SHP77 treated with DMSO at 0.1 percent for 48 hours (cell line): ENCODE data around the gene WDR19.
"Not testable (repeated sequence)": the region's sequence is repeated elsewhere in the genome, so short reads cannot be mapped to it uniquely, and the experiment has no call there.

ENCODE experiments used
- DNase-seq: peaks from one replicate; lab custom pipeline; 2025; lab: John Stamatoyannopoulos, UW

The WDR19 gene

GRCh38 chr4:39233114-39233513 lies 50.8 kb downstream of the WDR19 start:
- no peak for DNase-seq

DNA sequence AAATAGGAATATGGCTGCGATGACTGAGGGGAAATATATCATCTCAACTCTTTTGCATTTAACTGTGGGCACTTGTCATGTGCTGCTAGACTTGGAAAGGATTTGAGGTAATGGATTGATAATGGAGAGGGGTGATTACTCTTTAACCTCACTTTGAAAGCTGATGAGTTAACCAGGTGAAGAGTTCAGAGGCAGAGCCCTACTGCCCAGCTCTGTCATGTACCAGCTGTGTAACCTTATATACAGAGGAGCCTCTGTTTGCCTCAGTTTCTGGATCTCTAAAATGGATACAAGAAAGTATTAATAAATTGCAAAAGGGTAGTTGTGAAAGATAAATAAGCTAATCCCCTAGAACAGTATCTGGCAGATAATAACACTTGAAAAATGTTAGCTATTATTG lies 51.5 kb downstream of the WDR19 start:
- no peak for DNase-seq

DNA sequence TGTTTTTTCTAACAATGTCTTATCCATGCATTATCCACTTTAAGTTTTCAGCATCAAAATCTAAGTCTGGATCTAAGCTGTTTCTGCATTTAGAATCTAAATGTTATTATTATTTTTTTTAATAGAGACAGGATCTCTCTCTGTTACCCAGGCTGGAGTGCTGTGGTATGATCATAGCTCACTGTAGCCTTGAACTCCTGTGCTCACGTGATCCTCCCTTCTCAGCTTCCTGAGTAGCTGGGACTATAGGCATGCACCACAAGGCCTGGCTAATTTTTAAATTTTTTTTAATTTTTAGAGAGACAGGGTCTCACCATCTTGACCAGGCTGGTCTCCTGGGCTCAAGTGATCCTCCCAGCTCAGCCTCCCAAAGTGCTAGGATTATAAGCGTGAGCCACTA lies 52.7 kb downstream of the WDR19 start:
- DNase-seq, result no peak

GRCh38 chr4:39235696-39236095 lies 53.4 kb downstream of the WDR19 start:
- DNase-seq, result no peak

DNA sequence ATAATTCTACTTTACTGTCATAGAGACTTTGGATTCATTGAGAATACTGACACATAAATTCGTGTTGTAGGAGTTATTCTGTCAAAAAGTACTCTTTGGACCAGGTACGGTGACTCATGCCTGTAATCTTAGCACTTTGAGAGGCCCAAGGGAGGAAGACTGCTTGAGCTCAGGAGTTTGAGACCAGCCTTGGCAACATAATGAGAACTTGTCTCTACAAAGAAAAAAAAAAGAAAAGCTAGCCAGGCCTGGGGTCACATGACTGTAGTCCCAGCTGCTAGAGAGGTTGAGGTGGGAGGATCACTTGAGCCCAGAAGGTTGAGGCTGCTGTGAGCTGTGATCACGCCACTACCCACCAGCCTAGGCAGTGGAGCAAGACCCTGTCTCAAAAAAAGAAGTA lies 54.9 kb downstream of the WDR19 start:
- no peak for DNase-seq

DNA sequence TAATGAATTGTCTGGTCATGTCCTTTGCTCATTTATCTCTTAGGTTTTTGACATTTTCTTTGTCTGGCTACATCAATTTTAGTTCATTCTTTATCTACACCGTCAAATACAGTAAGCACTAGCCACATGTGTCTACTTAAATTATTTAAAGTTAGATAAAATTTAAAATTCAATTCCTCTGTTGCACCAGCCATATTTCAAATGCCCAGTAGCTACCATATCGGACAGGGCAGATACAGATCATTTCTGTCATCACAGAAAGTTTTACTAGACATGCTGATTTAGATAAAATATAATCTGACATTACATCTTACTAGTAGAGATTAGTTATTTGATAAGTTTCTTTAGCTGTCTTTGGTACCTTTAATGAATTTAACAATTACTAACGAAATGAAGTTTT lies 61.1 kb downstream of the WDR19 start:
- DNase-seq, result no peak

- no peak for DNase-seq
These were observed 72.9 kb downstream of the WDR19 start for GRCh38 chr4:39255266-39255665.

DNA sequence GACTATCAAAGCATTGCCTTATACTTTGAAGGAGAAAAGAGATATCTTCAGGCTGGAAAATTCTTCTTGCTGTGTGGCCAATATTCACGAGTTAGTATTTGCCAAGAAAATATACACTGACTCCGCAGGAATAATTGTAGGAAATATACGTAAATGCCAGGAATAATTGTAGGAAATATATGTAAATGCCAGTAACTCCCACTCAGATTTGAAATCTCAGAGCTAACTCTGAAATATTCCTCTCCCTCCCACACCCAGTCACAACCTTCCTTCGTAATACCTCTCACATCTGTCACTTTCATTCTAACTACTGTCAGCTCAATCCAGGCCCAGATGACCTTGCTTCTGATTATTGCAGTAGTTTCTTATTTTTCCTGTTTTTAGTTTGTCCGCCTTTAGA lies 73.5 kb downstream of the WDR19 start:
- DNase-seq, result no peak

DNA sequence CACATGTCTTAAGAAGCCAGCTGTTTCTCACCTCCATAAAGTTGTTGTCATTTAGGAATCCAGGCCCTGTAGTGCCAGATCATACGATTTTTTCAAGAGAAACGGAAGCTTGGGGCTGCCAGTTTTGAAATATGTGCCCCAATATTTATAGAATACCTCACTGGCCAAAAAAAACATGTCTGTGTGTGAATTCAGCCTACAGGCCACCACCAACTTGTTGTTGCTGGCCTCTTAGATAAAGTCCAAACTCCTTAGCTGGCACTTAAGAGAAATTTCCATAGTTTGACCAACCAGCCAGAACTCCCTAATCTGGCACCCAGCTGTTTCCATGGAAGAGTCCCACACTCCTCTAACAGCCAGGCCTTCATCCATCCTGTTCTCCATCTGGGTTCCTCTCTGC lies 74.1 kb downstream of the WDR19 start:
- no peak for DNase-seq

GRCh38 chr4:39259571-39260330 lies 77.4 kb downstream of the WDR19 start:
- DNase-seq, result no peak

GRCh38 chr4:39263895-39264294 lies 81.6 kb downstream of the WDR19 start:
- DNase-seq, result no peak

DNA sequence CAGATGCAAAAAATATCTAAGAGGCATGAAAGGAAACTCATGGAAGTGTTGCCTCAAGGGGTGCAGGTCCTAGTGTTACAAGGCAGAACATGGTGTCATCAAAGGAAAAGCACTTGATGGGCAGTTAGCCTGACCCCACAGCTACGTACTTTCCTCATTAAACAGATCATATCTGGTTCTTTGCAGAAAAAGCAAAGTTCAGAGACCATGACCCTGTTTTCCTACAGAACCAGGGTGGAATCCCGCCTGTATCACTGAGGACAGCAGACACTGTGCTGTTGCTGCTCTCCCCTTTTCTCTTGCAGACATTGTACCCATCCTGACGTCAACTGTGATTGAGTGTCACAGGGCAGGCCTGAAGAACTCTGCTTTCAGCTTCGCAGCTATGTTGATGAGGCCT lies 92.2 kb downstream of the WDR19 start:
- DNase-seq, result no peak

DNA sequence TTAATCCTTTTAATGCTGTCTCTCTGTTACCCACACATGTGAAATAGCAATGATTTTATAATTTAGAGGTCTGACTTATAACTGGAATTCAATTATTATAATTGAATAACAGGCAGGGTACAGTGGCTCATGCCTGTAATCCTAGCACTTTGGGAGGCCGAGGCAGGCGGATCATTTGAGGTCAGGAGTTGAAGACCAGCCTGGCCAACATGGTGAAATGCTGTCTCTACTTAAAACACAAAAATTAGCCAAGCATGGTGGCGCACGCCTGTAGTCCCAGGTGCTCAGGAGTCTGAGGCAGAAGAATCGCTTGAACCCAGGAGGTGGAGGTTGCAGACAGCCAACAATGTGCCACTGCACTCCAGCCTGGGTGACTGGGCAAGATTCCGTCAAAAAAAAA lies 95.3 kb downstream of the WDR19 start:
- DNase-seq, result not testable (repeated sequence)

GRCh38 chr4:39278476-39278875 lies 96.1 kb downstream of the WDR19 start:
- DNase-seq, result no peak

- DNase-seq, result no peak
These were observed 97.1 kb downstream of the WDR19 start for GRCh38 chr4:39279416-39279815.

DNA sequence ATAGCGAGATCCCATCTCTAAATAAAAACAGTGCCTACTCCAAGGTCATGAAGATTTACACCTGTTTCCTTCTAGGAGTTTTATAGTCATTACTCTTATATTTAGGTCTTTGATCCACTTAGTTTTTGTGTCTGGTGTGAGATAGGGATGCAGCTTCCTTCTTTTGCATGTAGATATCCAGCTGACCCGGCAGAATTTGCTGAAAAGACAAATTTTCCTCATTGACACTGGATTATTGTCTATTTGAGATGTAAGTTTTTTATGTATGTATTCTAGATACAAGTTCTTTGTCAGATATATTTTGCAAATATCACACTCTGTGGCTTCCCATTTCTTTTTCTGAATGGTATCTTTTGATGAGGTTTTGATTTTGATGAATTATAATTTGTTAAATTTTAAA lies 98.4 kb downstream of the WDR19 start:
- no peak for DNase-seq

GRCh38 chr4:39285111-39285795 lies 102.9 kb downstream of the WDR19 start:
- no peak for DNase-seq

- no peak for DNase-seq
These were observed 103.5 kb downstream of the WDR19 start for GRCh38 chr4:39285853-39286252.

DNA sequence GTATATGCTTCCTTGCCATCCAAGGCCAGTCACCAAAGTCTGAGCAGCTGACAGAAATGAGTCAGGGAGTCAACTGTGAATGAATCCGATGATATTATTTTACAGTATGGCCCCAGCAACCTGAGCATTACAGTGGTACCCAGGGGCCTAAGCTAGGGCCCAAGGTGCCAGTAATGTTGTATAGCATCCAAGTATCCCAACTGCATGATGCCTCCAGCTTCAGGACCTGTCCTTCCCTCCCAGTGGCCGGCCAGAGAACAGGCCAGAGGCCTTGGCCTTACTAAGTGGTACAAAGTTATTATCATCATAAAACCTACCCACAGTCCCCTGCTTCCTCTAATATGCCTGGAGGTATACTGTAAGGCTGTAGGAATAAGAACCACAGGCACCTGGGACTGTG lies 103.9 kb downstream of the WDR19 start:
- no peak for DNase-seq

DNA sequence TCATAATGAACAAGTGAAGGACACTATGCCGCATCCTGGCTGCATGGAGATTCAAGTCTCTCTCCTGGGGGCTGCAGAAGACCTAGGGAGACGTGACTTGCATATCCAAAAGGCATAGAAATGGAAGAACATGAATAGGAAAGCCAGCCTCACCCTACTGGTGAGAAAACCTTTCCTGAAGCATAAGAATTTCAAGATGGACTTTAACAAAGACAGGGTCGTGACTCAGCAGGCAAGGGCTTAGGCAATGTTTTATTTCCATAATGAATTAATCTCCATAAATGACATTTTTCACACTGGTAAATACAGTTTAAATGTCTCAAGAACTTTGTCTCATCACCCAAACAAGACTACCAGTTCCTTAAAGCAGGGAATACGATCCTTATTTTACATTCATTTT lies 104.9 kb downstream of the WDR19 start:
- no peak for DNase-seq

GRCh38 chr4:39291686-39292085 lies 109.4 kb downstream of the WDR19 start:
- no peak for DNase-seq

GRCh38 chr4:39292433-39292832 lies 110.1 kb downstream of the WDR19 start:
- not testable (repeated sequence) for DNase-seq

DNA sequence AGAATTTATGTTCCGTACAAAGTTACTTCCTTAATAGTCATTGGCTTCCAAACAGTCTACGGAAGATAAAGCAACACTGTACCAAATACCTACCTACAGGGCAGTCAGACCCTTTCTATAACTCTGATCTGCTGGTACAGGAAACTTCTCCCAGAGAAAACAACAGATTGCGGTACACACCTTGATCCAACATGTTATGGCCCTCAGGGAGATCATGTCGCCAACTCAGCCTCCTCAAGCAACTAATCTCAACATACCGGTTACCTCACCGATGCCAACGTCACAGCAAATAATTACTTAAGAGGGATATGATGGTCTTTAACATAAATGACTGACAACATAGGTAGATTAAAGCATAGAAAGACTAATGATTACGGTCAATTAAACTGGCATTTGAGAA lies 113.5 kb downstream of the WDR19 start:
- DNase-seq, result no peak

GRCh38 chr4:39302901-39303300 lies 120.6 kb downstream of the WDR19 start:
- DNase-seq, result no peak
